Stomach (tissue), 4 donors: Measurements from ENCODE around the gene RAC3.

Experiments used
- CTCF ChIP-seq, 7 experiments: fragments of 450-650 bp in 4 of 7; fragments of 200-600 bp in 3 of 7; sonication (generic) in 3 of 7; IDR thresholded peaks; one replicate each; pipeline ENCODE4 v1.5.1; 2016 to 2019; ENCODE audit warnings: antibody characterized with exemption in 7 of 7, control low read depth in 2 of 7, mild to moderate bottlenecking in 1 of 7
- POLR2A ChIP-seq, 4 donors: fragments of 450-650 bp; IDR thresholded peaks; one replicate each; pipeline ENCODE4 v1.6.1; 2016; ENCODE audit warnings: antibody characterized with exemption in 4 of 4, control low read depth in 2 of 4, mild to moderate bottlenecking in 1 of 4, moderate library complexity in 1 of 4
- POLR2AphosphoS5 ChIP-seq, 3 donors: sonication (generic); formaldehyde crosslinking; IDR thresholded peaks; one replicate each; pipeline ENCODE4 v1.6.1; 2016; ENCODE audit warnings: antibody characterized with exemption in 3 of 3

GRCh38 chr17:82029990-82030469 is 1.4 kb upstream of the RAC3 start:
- TF ChIP-seq POLR2A (IDR thresholded peaks at IDR 0.05) (no peak), POLR2AphosphoS5 (IDR thresholded peaks at IDR 0.05) (no peak), CTCF (IDR thresholded peaks at IDR 0.05) (no peak)
